IPS-18a (cell line): Measurements from ENCODE around the gene BTNL2.
"Not testable (repeated sequence)": the region's sequence is repeated elsewhere in the genome, so short reads cannot be mapped to it uniquely, and the experiment has no call there.

ENCODE experiments used
- H3K27ac ChIP-seq: one replicate; pipeline ENCODE4 v1.5.1; 2013; ENCODE audit warnings: low read length
- H3K27me3 ChIP-seq: one replicate; pipeline ENCODE4 v1.6.1; 2013; ENCODE audit warnings: mild to moderate bottlenecking, low read length; ENCODE audit not compliant: control insufficient read depth, insufficient read depth
- H3K36me3 ChIP-seq: one replicate; pipeline ENCODE4 v1.6.1; 2013; ENCODE audit warnings: low read depth, low read length; ENCODE audit not compliant: control insufficient read depth
- H3K4me1 ChIP-seq: one replicate; pipeline ENCODE4 v1.6.1; 2013; ENCODE audit warnings: low read depth, low read length; ENCODE audit not compliant: control insufficient read depth
- H3K4me3 ChIP-seq: one replicate; pipeline ENCODE4 v1.5.1; 2013; ENCODE audit warnings: low read length
- H3K9ac ChIP-seq: one replicate; pipeline ENCODE4 v1.6.1; 2013; ENCODE audit warnings: mild to moderate bottlenecking, low read length, moderate library complexity
- H3K9me3 ChIP-seq: one replicate; pipeline ENCODE4 v1.6.1; 2013; ENCODE audit warnings: low read depth, low read length; ENCODE audit not compliant: control insufficient read depth

The BTNL2 gene

GRCh38 chr6:32386040-32386439 lies 20.9 kb downstream of the BTNL2 start:
- H3K36me3 ChIP-seq = no peaks in the 10 kb centered on the region
- H3K27me3 ChIP-seq = no peaks in the 10 kb centered on the region
- no peaks in the 10 kb centered on the region for H3K9me3 ChIP-seq
- H3K9ac ChIP-seq = no peak overlapping the region
- no peaks in the 10 kb centered on the region for H3K4me1 ChIP-seq
- no peak overlapping the region for H3K27ac ChIP-seq
- no peak overlapping the region for H3K4me3 ChIP-seq

DNA sequence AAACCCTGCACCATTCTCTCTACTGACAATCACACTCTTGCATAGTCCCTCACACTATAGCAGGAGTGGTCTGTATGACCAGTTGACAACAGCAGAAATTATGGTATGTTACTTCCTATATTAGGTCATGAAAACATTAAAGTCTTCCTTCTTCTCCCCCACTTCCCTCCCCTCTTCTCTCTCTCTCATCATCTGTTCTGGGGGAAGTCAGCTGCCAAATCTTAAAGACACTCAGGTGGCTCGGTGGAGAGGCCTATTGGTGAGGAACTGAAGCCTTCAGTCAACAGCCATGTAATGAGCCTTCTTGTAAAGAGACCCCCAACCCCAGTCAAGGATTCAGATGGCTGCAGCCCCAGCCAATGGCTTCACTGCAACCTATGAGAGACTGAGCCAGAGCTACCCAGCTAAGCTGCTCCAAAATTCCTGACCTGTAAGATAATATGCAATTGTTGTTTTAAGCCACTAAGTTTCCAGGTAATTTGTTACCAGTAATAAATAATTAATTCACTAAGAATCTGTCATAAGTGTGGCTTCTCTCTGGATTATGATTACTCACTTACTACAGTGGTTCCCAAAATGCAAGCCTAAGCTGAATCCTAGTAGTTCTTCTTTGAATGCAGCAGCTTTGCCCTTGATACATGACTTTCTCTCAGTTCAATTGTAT lies 24.1 kb downstream of the BTNL2 start:
- H3K27me3 ChIP-seq = no peaks in the 10 kb centered on the region
- H3K27ac ChIP-seq = no peak overlapping the region
- no peaks in the 10 kb centered on the region for H3K9me3 ChIP-seq
- H3K9ac ChIP-seq = no peak overlapping the region
- no peaks in the 10 kb centered on the region for H3K36me3 ChIP-seq
- no peaks in the 10 kb centered on the region for H3K4me1 ChIP-seq
- H3K4me3 ChIP-seq = no peak overlapping the region

GRCh38 chr6:32379545-32379944 lies 27.4 kb downstream of the BTNL2 start:
- Histone ChIP-seq H3K27me3 (no peaks in the 10 kb centered on the region), H3K36me3 (no peaks in the 10 kb centered on the region), H3K9me3 (no peaks in the 10 kb centered on the region), H3K4me3 (no peak overlapping the region), H3K9ac (no peak overlapping the region), H3K4me1 (no peaks in the 10 kb centered on the region), H3K27ac (no peak overlapping the region)

- no peaks in the 10 kb centered on the region for H3K27me3 ChIP-seq
- no peak overlapping the region for H3K27ac ChIP-seq
- H3K4me3 ChIP-seq = no peak overlapping the region
- no peaks in the 10 kb centered on the region for H3K36me3 ChIP-seq
- H3K9me3 ChIP-seq = no peaks in the 10 kb centered on the region
- no peak overlapping the region for H3K9ac ChIP-seq
- no peaks in the 10 kb centered on the region for H3K4me1 ChIP-seq
These were observed 31.0 kb downstream of the BTNL2 start for GRCh38 chr6:32375739-32376529.

DNA sequence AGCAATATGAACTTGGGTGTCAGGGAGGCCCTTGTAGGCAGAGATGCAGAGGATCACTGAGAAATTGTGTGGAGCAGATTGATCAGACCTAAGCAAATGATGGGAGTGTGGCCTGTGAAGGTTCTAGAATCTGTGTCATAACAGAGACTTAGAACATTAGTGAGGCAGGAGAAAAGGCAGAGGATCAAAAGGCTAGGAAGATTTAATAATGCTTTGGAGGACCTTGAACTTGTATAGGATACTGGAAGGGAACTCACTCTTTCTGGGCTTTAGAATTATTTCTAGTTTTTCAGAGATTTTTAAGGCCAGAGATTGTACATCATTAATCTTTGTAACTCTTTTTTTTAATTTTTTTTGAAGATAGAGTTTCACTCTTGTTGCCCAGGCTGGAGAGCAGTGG lies 35.2 kb downstream of the BTNL2 start, which contains the start of gene TSBP1:
TSS of gene TSBP1 (minus strand) at position 101 of the 400 bp plus-strand sequence. CDS start 197 bp downstream, outside the sequence.
- H3K4me1 ChIP-seq = no peaks in the 10 kb centered on the region
- H3K9ac ChIP-seq = no peak within 1 kb of the TSS
- no peaks in the 10 kb centered on the region for H3K9me3 ChIP-seq
- H3K27ac ChIP-seq = no peak within 1 kb of the TSS
- H3K27me3 ChIP-seq = no peaks in the 10 kb centered on the region
- H3K36me3 ChIP-seq = no peaks in the 10 kb centered on the region
- no peak within 1 kb of the TSS for H3K4me3 ChIP-seq

- H3K4me1 ChIP-seq = no peaks in the 10 kb centered on the region
- no peak overlapping the region for H3K9ac ChIP-seq
- H3K27ac ChIP-seq = no peak overlapping the region
- H3K9me3 ChIP-seq = no peaks in the 10 kb centered on the region
- no peaks in the 10 kb centered on the region for H3K27me3 ChIP-seq
- H3K36me3 ChIP-seq = no peaks in the 10 kb centered on the region
- H3K4me3 ChIP-seq = no peak overlapping the region
These were observed 35.8 kb downstream of the BTNL2 start for GRCh38 chr6:32371229-32371628.

GRCh38 chr6:32370505-32370904 lies 36.5 kb downstream of the BTNL2 start:
- Histone ChIP-seq H3K27ac (no peak overlapping the region), H3K27me3 (no peaks in the 10 kb centered on the region), H3K4me1 (no peaks in the 10 kb centered on the region), H3K9ac (no peak overlapping the region), H3K36me3 (no peaks in the 10 kb centered on the region), H3K4me3 (no peak overlapping the region), H3K9me3 (no peaks in the 10 kb centered on the region)

DNA sequence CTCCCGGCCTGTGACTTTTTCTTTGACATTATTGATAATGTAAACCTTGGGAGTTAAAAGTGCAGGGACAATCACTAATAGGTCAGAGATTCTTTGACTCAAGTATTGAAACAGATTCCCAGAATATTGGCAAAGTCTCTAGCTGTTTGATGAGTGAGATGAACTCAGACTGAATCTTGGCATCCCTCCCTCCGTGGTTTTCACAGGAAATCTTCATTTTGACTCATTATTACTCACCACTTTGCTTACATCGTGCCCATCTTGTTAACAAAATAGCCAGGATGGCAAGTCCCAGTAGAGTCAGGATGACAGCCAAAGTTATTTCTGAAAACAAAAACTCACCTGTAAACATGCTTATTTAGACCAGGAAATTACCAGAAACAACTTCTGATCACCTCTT lies 37.3 kb downstream of the BTNL2 start:
- Histone ChIP-seq H3K9ac (no peak overlapping the region), H3K4me1 (no peaks in the 10 kb centered on the region), H3K27ac (no peak overlapping the region)

GRCh38 chr6:32367644-32368043 lies 39.3 kb downstream of the BTNL2 start:
- Histone ChIP-seq H3K27me3 (no peaks in the 10 kb centered on the region), H3K9ac (no peak overlapping the region), H3K9me3 (no peaks in the 10 kb centered on the region), H3K4me1 (no peaks in the 10 kb centered on the region), H3K4me3 (no peak overlapping the region), H3K36me3 (no peaks in the 10 kb centered on the region), H3K27ac (no peak overlapping the region)

More for the DNA sequence above, 37.3 kb downstream of the BTNL2 start:
- Histone ChIP-seq H3K36me3 (no peaks in the 10 kb centered on the region), H3K9me3 (no peaks in the 10 kb centered on the region), H3K4me3 (no peak overlapping the region), H3K27me3 (no peaks in the 10 kb centered on the region)

GRCh38 chr6:32359225-32359624 lies 47.8 kb downstream of the BTNL2 start:
- H3K9me3 ChIP-seq, H3K4me3 ChIP-seq, H3K36me3 ChIP-seq, H3K9ac ChIP-seq, H3K27me3 ChIP-seq, H3K4me1 ChIP-seq, H3K27ac ChIP-seq: not testable (repeated sequence)

- not testable (repeated sequence) for H3K9me3 ChIP-seq, H3K27me3 ChIP-seq, H3K9ac ChIP-seq, H3K4me3 ChIP-seq, H3K27ac ChIP-seq, H3K36me3 ChIP-seq, H3K4me1 ChIP-seq
These were observed 48.4 kb downstream of the BTNL2 start for GRCh38 chr6:32358548-32358947.

DNA sequence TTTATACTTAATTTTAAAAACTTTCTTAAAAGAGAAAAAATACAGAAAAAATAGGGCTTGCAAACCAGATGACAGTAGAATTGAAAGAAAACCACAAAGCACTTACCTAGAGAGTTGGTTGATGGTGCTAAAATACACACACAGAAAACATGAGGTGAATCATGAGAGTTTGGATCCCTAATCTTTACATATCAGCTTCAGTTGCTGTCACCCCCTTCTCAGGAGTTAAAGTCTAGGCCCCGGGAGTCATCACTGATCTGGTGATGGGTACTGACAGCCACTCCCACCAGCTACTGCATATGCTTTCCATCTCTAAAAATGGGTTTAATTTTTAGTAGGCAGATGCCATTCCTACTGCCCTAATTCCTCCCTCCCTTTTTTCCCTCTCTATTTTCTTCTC lies 52.0 kb downstream of the BTNL2 start:
- H3K4me1 ChIP-seq = no peaks in the 10 kb centered on the region
- no peaks in the 10 kb centered on the region for H3K27me3 ChIP-seq
- H3K9ac ChIP-seq = no peak overlapping the region
- H3K27ac ChIP-seq = no peak overlapping the region
- H3K9me3 ChIP-seq = no peaks in the 10 kb centered on the region
- no peaks in the 10 kb centered on the region for H3K36me3 ChIP-seq
- H3K4me3 ChIP-seq = no peak overlapping the region
